Loucy (cell line): ENCODE results near the gene EHMT2.
A peak's percentile ranks its signal among the peaks of the same experiment; 100 is the strongest.

Experiments
- H2AFZ ChIP-seq: fragments of 200-600 bp; sonication (generic); 2 replicates; pipeline ENCODE4 v1.6.0; 2016; ENCODE audit warnings: antibody characterized with exemption, mild to moderate bottlenecking, low read length, moderate library complexity
- H3F3A ChIP-seq: fragments of 200-600 bp; 2 replicates; pipeline ENCODE4 v1.6.0; 2016; ENCODE audit warnings: antibody characterized with exemption, low read depth, mild to moderate bottlenecking
- H3K27me3 ChIP-seq: fragments of 200-600 bp; sonication (generic); 2 replicates; pipeline ENCODE4 v1.6.1; 2014; ENCODE audit warnings: low read length, mild to moderate bottlenecking; ENCODE audit not compliant: insufficient read depth, poor library complexity, severe bottlenecking
- H3K36me3 ChIP-seq: fragments of 200-600 bp; sonication (generic); 2 replicates; pipeline ENCODE4 v1.6.1; 2016; ENCODE audit warnings: low read length; ENCODE audit not compliant: insufficient read depth
- H3K4me1 ChIP-seq: fragments of 200-600 bp; sonication (generic); 2 replicates; pipeline ENCODE4 v1.5.1; 2014; ENCODE audit warnings: low read length, mild to moderate bottlenecking; ENCODE audit not compliant: insufficient read depth, poor library complexity, severe bottlenecking
- H3K4me2 ChIP-seq: fragments of 200-600 bp; sonication (generic); 2 replicates; pipeline ENCODE4 v1.6.0; 2014; ENCODE audit warnings: antibody characterized with exemption, low read length, low read depth, mild to moderate bottlenecking; ENCODE audit not compliant: poor library complexity, severe bottlenecking
- H3K4me3 ChIP-seq: fragments of 200-600 bp; sonication (generic); 2 replicates; pipeline ENCODE4 v1.5.1; 2014; ENCODE audit warnings: low read length, mild to moderate bottlenecking, mixed read lengths; ENCODE audit not compliant: poor library complexity, severe bottlenecking
- H3K79me2 ChIP-seq: fragments of 200-600 bp; sonication (generic); 2 replicates; pipeline ENCODE4 v1.6.1; 2014; ENCODE audit warnings: low read length; ENCODE audit not compliant: insufficient read depth
- H3K9ac ChIP-seq: fragments of 200-600 bp; sonication (generic); 2 replicates; pipeline ENCODE4 v1.6.0; 2014; ENCODE audit warnings: mild to moderate bottlenecking, low read depth, low read length, moderate library complexity; ENCODE audit not compliant: poor library complexity, severe bottlenecking
- H3K9me2 ChIP-seq: fragments of 200-600 bp; sonication (generic); replicated peaks from 2 replicates; pipeline ENCODE4 v1.6.1; 2016; ENCODE audit warnings: low read depth, low read length, mixed read lengths
- H3K9me3 ChIP-seq: fragments of 200-600 bp; sonication (generic); 2 replicates; pipeline ENCODE4 v1.6.1; 2014; ENCODE audit warnings: mild to moderate bottlenecking, antibody characterized with exemption, low read length, low read depth; ENCODE audit not compliant: insufficient read depth
- H4K20me1 ChIP-seq: fragments of 200-600 bp; sonication (generic); 2 replicates; pipeline ENCODE4 v1.6.0; 2014; ENCODE audit warnings: antibody characterized with exemption, low read length, mild to moderate bottlenecking; ENCODE audit not compliant: insufficient read depth, poor library complexity, severe bottlenecking
- EZH2phosphoT487 ChIP-seq: fragments of 200-600 bp; IDR thresholded peaks from 2 replicates; pipeline ENCODE4 v1.6.1; 2018; ENCODE audit warnings: antibody characterized with exemption, mild to moderate bottlenecking, moderate library complexity, borderline replicate concordance
- TF ChIP-seq, protein P1 (sequence below): fragments of 200-600 bp; sonication (generic); conservative IDR thresholded peaks from 2 replicates; pipeline ENCODE4 v1.5.1; 2014; ENCODE audit warnings: mild to moderate bottlenecking, antibody characterized with exemption, low read length

The EHMT2 gene

DNA sequence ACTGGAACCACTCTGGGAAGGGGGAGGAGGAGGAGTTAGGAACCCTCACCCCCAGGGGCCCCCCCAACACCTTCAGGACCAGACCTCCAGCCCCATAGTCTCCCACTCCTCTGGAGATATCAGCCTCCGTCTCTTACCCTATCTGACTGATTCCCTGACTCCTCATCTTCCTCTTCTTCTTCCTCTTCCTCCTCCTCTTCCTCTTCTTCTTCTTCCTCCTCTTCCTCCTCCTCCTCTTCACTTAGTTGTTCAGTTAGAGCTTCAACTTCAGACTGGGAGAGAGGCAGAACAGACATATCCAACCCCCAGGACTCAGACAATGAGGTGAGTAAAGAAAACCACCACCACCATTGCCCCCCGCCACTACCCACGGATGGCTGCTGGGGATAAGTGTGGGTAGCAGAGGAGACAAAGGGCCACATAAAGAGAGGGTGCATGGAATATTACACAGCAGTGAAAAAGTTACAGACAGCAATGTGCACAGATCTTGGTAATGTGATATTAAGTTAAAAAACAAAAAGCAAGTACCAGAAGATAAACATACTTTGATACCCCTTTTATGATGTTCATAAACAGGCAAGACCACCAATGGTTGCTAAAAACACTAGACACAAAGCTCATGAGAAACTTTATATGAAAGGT, 8.0 kb downstream of the EHMT2 start:
- peaks cover 4% of the 10 kb centered on the region; the same call in 1 of the 2 replicates for H3K79me2 ChIP-seq
- no peak overlapping the region for H3K4me2 ChIP-seq
- no peaks in the 10 kb centered on the region for H3K9me3 ChIP-seq
- peaks cover 13% of the 10 kb centered on the region for H3K4me1 ChIP-seq
- H3F3A ChIP-seq = no peaks in the 10 kb centered on the region
- H3K9me2 ChIP-seq = no peaks in the 10 kb centered on the region
- H3K27me3 ChIP-seq = no peaks in the 10 kb centered on the region
- H3K36me3 ChIP-seq = peaks cover 77% of the 10 kb centered on the region; the same call in 1 of the 2 replicates
- peaks cover 6% of the 10 kb centered on the region for H4K20me1 ChIP-seq
- no peak overlapping the region for H3K4me3 ChIP-seq
- H2AFZ ChIP-seq = no peak overlapping the region
- H3K9ac ChIP-seq = no peak overlapping the region
- TF ChIP-seq, protein P1, sequence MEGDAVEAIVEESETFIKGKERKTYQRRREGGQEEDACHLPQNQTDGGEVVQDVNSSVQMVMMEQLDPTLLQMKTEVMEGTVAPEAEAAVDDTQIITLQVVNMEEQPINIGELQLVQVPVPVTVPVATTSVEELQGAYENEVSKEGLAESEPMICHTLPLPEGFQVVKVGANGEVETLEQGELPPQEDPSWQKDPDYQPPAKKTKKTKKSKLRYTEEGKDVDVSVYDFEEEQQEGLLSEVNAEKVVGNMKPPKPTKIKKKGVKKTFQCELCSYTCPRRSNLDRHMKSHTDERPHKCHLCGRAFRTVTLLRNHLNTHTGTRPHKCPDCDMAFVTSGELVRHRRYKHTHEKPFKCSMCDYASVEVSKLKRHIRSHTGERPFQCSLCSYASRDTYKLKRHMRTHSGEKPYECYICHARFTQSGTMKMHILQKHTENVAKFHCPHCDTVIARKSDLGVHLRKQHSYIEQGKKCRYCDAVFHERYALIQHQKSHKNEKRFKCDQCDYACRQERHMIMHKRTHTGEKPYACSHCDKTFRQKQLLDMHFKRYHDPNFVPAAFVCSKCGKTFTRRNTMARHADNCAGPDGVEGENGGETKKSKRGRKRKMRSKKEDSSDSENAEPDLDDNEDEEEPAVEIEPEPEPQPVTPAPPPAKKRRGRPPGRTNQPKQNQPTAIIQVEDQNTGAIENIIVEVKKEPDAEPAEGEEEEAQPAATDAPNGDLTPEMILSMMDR = no peak
- no peak for TF ChIP-seq EZH2phosphoT487

DNA sequence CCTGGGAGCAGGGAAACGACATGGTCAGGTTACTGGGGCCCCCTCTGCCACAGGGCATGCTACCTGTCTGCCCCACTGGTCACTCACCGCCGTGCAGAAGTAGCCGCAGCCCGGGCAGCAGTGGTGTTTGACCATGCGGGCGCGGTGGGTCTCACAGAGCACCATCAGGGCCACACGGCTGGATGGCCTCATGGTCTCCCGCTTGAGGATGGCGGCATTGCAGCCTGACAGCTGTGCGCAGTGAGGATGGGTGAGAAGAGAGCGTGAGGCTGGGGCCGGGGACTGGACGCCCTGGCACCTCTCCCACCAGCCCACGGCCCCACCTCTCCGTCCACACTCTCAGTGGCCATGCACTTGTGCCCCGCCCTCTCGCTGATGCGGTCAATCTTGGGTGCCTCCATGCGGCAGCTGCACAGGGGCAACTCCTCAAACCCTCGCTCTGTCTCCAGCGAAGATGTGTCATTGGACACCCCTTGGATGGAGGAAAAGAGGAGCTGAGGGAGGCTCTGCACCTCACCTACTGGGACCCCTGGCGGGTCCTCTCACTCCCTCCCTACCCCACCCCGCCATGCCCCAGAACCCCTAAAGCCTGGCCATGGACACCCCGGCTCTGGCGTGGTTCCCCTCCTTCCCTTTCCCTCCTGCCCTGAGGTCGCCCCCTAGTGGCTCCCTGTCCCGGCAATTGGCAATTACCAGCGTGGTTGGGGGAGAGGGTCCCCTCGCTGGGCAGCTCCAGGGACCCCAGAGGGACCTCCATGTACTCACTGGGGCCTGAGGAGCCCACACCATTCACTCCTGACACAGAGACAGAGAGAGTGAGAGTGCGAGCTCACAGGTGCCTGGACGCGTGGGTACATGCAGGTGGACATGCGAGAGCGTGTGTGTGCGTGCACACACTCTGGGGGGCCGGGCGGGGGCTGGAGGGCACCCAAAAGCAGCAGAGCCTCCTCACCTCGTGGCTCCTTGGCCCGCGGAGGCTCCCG, 8.9 kb downstream of the EHMT2 start:
- Histone ChIP-seq H3F3A (no peaks in the 10 kb centered on the region), H3K79me2 (peaks cover 4% of the 10 kb centered on the region; the same call in 1 of the 2 replicates), H3K4me2 (no peak overlapping the region), H2AFZ (no peak overlapping the region), H4K20me1 (peaks cover 6% of the 10 kb centered on the region), H3K9me3 (no peaks in the 10 kb centered on the region), H3K9me2 (no peaks in the 10 kb centered on the region), H3K36me3 (peaks cover 85% of the 10 kb centered on the region; the same call in 1 of the 2 replicates), H3K27me3 (no peaks in the 10 kb centered on the region), H3K9ac (no peak overlapping the region), H3K4me3 (no peak overlapping the region), H3K4me1 (peaks cover 12% of the 10 kb centered on the region)
- TF ChIP-seq, protein P1 = peak; percentile 85
- TF ChIP-seq EZH2phosphoT487 = no peak

DNA sequence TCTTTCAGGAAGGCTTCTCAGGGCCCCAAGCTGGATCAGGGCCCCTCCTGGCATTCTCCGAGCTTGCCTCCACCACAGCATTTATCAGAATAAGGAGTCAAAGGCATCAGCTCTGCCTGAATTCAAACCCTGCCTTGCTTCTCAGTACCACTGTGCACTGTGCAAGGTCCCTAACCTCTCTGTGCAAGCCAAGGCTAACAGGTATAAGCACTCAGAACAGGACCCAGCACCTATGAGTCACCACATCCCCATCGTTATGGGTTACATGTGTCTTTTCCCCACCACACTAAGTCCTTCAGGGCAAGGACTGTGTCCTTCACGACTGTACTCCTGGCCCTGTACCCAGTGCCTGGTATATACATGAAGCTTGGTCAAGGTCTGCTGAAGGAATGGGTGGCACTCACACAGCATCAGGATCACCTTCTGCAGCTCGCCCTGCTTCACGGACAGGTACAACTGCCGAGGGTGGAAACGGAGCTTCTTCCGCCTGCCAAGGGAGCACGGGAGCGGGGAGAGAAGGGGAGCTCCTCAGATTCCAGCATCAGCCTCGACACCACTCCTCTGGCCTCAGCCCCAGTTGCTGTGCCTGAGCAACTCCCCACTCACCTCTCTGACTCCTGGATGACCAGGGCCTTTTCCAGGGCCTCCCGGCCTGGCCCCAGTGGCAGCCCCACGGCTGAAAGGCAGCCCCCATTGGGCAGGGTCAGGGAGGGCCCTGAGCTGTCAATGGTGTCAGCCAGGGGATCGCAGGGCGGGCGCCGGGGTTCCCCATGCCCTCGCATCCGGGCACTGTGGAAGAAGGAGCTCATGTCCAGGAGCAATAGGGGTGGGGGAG, 10.1 kb downstream of the EHMT2 start:
- H2AFZ ChIP-seq = no peak overlapping the region
- H3K9ac ChIP-seq = no peak overlapping the region
- no peaks in the 10 kb centered on the region for H3K9me3 ChIP-seq
- no peaks in the 10 kb centered on the region for H3K79me2 ChIP-seq
- no peak overlapping the region for H3K4me3 ChIP-seq
- H3K36me3 ChIP-seq = peaks cover 86% of the 10 kb centered on the region; the same call in 1 of the 2 replicates
- no peaks in the 10 kb centered on the region for H3F3A ChIP-seq
- peaks cover under 1% of the 10 kb centered on the region for H3K4me1 ChIP-seq
- no peaks in the 10 kb centered on the region for H3K9me2 ChIP-seq
- no peak for TF ChIP-seq EZH2phosphoT487
- TF ChIP-seq, protein P1 = no peak
- peaks cover 2% of the 10 kb centered on the region for H4K20me1 ChIP-seq
- H3K27me3 ChIP-seq = no peaks in the 10 kb centered on the region
- no peak overlapping the region for H3K4me2 ChIP-seq
